HG02981 (cell line): ENCODE results near the gene ROBO2.

Source experiments
- ATAC-seq: cut with Tn5 transposase; IDR thresholded peaks from one replicate; pipeline ENCODE4 v1.9.1; 2021; ENCODE audit warnings: mild to moderate bottlenecking, moderate library complexity; ENCODE audit not compliant: unreplicated experiment

Gene ROBO2

DNA sequence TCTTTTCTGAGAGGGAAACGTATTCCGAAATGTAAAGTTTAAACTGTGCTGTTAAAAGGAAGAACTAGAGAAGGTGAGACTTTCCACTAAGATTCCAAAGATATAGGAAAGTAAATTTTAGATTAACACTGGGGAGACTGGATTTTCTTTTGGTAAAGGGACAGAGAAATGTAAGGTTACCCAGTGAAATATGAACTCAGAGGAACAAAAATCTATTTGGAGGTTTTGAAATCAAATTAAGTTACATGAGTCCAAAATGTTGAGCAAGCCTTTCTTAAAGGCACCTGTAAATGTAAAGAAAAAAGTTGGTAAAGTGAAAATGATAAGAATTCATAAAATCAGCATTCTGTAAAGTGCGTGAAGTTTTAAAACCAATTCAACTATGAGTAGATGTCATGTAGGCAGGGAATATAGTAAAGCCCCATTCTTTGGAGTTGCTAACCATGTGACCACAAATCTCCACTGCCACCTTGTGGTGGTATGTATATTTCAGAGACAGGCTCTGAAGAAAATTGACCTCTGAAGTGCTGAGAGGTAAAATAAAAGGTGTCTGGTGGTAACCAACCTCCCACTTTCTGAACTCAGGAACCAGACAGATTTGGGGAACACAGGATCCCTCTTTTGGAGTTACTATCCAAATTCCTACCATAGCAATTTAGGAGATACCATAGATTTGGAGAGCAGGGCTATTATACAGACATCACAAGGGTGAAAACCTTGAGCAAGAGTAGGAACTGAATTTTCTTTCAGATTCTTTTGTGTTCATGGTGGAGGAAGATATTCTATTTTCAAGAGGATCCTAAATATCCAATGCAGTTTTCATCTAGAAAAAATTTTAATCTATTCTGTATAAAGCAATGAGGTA lies 215.3 kb downstream of the ROBO2 start:
- peak; percentile 86 for ATAC-seq

DNA sequence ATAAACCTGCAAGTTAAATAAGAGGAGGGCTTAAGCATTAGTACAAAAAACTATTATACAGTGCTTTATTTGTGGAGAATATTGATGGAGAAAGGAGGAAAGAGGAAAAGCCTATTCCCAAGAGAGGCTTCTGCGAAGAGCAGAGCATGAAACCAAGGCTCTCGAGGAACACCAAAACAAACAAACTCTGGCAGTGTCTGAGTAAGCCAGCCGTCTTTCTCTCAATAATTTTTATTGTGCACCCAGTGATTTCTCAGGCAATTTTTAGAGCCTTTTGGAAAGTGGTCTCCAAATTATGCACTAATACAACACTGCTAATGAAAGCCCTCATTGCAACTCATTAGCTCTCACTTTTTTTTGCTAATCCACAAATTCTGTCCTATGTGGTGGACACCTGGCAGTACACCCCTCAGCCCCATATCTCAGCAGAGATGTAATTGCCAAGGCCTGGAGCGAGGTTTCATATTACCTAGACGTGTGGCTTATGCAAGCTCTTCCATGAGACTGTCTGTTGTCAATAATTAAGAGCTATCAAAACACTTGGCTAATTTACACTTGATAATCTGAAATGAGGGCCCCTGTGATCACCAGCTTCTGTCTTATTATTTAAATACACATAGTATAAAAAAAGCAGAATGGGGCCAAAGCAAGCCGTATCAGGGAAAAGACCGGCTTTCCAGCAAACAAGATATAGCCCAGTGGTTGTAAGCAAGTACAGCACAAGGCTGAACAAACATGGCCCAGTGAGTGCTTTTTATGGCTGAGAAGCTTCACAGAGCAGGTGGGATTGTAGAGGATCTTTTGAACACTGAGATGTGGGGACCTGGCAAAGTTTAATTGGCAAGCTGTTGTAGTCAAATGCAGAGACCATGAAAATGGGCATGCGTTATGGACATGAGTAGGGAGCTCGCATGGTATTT lies 216.9 kb downstream of the ROBO2 start:
- no peak for ATAC-seq

DNA sequence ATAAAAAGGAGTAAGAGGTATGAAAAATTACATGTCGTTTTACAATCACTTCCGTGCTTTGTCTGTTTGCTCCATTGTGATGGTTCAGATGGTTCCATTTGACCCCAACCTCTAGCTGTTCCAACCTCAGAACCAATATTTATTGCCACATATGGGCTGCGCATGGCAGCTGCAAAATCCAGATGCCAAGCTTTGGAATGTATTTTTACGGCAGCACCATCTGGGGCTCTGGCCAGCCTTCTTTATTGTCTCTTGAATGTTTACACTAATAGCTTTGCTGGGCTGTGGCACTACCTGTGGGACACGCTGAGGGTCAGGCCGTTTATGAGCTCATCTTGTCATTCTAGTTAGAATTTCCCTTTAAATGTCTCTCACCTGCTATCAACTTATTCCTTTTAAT lies 219.8 kb downstream of the ROBO2 start:
- no peak for ATAC-seq

DNA sequence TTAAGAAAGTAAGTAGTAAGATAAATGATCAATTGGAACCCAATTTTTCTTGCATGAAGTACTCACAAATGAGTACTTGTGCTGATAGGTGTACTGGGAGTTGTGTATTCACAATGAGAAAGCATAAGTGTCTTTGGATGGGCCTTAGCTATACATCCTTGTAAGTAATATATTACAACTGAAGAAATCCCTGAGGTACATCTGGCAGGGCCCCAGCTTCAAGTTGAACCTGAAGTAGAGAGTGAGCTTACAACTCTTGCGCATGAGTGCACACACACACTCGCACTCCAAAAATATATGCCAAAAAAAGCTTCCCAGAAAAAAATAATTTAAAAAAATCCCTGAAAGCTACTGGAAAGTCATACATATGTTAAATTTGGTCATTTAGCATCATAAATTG lies 222.5 kb downstream of the ROBO2 start:
- ATAC-seq, result no peak

DNA sequence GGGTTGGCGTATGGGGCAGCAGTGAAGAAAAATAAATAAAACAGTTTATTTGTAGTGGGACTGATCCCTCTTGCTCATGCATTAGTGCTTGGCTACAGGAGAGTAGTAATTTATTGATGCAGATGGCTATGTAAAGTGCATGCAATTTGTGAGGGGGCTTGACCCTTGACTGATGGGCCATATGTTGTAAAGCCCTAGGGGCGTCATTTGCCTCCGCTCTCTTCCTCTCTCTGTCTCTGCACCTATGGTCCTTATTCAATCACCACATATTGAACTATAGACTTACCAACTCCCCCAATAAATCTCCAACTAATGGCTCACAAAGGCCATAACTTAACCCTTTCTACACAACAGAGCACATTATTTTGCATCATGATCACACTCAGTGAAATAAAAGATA lies 227.7 kb downstream of the ROBO2 start:
- ATAC-seq, result no peak

DNA sequence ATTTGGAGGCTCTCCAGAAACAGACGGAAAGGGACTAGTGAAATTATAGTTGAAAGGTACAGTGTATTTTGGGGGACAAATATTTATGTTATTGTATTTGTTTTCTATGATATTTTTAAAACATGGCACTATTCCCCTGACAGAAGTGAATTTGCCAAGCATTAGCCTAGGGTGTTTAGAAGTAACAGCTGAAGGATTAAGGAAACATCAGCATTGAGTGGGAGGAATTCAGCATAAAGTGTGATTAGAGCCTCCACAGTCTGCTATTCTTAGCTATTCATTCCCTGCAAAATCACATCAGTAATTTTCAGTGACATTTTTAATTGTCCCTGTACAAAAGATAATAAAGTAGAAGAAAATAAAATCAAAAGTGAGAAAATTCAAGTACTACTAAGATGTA lies 231.4 kb downstream of the ROBO2 start:
- ATAC-seq, result no peak

DNA sequence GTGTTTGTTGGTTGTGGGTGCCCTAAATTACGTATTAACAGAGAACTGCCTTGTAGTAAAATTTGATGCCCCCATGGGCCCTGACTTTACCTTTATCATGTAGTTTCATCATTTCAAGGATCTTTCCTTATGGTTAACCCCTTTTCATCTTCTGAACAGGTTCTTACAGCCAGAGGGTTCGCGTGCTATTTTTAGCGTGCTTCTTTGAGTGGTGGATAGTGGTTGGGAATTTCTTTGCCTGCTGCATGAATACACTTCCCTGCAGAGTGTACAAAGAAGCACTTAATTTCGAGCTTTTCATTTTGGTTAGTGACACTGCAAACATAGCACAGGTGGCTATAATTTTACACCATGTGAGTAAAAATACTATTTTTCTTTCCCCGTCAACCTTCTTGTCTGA lies 231.8 kb downstream of the ROBO2 start:
- no peak for ATAC-seq

DNA sequence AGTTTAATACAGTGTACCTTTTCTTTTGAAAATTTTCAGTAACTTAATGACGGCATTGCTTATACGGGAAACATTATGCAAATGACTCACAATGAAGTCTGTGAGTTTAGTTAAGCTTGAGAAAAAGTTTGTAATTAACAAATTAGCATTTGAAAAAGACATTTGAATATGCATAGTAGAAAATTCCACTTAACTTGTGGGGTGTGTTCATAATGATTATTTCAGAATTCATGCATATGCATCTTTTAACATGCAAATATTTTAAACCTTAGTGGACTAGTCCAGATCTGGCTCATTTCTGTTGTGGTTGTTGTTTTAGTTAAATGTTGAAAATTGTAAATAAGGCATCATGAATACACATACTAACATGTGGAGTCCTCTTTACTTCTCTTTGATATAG lies 239.4 kb downstream of the ROBO2 start:
- no peak for ATAC-seq

DNA sequence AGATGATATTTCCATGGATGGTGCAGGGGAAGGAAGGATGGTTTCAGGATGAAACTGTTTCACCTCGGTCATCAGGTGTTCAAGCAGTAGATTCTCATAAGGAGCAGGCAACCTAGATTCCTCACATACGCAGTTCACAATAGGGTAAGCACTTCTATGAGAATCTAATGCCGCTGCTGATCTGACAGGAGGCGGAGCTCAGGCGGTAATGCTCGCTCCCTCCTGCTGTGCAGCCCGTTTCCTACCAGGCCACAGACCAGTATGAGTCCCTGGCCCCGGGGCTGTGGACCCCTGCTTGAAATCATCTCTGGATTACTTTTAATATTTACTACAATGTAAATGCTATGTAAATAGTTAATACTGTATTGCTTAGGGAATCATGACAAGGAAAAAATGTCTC lies 241.8 kb downstream of the ROBO2 start:
- ATAC-seq, result no peak

DNA sequence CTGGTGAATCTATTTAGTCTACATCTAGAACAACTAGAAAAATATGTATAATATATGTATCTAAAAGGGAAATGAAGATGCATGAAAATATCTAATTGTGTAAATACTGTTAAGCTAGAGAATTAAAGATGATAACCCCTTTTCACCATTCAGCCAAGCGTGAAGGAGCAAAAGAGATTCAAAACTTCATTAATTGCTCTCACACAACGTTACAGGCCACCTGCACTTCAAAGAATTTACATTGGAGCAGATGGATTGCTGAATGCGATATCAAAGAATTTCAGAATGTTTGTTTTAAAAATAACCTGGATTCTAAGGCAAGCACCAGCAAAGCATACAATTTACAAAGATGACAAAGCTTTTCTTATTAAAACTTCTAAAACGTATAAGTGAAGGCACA lies 243.2 kb downstream of the ROBO2 start:
- no peak for ATAC-seq

DNA sequence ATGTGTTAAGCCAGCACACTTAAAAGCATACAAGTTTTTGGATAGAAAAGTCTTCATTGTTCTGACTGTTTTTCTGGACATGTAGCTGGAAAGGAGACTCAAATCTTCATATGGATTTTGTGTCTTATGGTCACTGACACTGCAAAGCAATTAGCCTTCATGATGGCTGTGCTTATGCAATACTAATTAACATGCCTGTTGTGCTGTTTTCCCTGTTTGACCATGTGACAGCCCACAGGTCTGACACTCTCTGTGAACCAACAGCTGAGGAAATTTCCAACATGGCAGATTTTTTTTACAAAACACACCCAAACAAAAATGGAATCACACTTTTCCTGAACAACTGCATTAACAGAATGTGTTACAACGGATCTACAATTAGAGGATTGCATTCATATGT lies 248.4 kb downstream of the ROBO2 start:
- no peak for ATAC-seq

DNA sequence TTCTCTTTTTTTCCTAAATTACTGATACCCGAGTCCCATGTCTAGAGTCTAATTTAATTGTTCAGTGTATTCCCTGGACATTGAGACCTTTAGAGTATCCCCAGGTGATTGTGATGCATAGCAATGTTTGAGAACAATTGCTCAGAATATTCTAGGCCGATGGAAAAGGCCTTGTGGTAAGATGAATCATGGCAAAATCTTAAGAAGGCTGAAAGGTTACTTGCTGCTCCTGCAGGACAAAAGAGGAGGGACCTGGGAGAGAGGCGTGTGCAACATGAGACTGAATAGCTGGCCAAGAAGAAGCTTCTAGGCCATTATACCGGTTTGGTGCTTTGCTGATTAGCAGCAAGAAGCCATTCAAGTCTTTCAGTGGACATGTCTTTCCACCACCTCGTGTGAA lies 256.6 kb downstream of the ROBO2 start:
- ATAC-seq, result no peak

DNA sequence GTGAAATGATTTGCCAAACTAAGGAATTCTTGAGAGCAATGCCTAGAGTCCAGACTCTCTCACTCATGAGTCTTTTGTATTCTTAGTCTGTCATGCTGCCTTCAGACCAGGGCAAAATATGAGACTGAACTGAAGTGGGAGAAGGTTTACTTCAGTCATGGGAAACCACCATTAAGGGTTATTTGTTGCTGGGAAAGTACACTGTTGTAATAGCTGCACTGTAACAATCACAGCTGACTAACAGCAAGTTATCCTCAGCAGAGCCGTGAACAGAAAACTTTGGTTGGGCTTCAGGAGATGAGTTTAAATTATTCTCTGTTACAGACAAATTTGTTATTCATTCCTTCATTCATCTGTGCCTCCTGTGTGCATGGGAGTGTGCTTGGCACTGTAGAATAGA lies 258.5 kb downstream of the ROBO2 start:
- no peak for ATAC-seq

DNA sequence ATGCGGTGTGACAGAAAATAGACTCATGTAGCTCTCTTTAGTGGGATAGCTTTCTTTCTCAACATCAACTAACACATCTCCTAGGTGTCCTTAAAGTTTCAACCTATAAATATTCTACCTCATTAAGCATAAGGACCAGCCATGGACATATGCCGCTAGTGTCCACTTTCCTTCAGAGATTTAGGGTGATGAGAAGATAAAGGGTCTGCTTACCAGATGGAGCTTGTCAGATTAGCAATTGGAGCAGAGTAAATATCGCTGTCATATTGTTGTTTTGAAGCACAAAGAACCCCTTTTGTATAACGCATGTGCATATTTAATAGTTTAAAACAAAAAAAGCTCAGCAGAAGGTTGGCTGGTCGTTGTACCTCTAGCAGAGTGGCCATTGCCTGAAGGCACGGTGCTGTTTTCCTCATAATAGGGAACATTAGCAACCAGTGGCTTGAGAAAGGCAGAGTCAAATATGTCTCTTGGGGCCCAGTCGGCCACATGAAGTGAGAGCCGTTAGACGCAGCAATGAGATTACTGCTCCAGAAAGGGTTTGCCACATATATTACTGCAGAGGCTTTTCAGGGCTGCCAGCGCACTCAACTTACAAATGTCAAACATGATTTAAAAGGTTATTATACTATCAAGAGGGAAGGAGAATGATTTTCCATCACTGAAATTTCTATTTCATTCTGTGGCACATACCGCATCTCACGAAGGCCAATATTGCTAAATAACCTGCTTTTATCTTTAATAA lies 264.2 kb downstream of the ROBO2 start:
- no peak for ATAC-seq

DNA sequence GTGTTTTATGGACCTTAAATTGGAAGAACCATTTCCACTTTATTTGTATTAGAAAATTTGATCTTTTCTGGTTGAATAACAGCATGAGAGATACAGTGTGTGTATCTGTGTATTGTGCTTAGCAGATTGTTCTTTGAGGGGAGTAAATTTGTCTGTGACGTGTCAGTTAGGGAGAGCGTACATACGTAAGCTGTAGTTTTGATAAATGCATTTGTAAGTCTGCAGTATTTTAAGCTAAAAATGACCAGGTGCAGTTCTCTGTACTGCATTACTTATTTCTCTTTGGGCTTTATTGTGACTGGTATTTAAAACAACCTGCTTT lies 264.8 kb downstream of the ROBO2 start:
- no peak for ATAC-seq

DNA sequence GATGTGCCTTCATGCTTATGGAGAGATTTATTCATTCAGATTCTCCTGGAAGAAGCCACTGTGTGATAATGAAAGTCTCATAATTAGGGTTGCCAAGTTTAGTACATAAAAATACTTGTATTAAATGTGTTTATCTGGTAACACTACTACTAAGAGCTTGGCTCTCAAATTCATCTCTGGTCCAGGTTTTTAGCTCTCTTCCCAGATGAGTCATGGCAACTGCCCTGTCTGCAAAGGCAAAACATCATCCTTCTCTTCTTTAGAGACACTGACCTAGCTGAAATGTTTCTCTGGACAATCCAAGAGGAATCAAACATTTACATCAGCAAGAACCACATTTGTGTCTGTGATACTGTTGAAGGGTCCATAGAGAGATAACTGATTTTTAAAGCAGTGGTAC lies 269.6 kb downstream of the ROBO2 start:
- no peak for ATAC-seq

DNA sequence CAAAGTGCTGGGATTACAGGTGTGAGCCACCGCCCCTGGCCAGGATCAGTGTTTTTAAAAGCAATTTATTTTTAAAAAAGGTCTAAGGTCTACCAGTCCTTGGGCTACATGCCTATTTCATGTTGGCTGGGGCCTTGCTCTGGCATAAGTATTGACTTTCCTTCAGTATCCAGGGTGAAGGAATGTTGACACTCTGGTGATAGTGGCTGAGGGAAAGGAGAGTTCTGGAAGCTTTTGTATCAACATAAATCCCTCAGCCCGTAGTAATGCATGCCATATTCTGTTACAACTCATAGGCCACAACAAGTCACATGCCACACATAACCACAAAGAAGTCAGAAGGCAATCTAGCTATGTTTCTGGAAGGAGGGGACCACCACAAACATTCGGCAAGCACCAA lies 273.9 kb downstream of the ROBO2 start:
- ATAC-seq, result no peak

DNA sequence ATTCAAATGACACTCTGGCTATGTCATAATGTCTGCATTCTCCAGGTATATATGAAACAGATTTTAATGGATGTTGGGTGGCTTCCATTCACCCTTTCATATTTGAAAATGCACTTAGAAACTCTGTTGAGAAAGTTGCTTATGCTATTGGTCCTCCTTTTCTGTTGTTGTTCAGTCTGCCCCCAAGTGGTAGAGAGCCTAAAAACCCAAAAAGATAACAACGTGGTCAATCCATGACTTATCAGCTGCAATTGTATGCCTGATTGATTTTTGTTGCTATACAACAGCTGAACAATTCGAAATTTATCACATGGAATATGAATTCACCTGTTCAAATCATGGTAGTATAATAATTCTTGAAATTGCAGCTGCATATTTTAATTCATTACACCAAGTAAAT lies 279.8 kb downstream of the ROBO2 start:
- ATAC-seq, result no peak

DNA sequence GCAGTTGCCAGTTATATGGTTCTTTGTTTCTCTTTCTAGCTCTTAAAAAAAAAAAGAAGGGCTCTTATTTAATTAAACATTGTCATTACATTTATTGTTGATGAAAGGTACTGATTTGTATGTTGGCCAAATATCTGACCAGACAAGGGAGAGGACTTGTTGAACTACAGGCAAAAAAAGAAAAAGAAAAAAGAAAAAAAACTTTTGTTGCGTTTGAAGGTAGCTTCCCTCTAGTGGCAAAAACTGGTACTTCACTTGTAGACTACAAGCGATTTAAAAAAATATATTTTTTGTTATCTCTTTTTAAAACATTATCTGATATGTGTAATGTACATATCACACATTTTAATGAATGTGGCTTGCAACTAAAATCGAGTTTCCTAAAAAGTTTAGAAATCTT lies 280.6 kb downstream of the ROBO2 start:
- ATAC-seq, result no peak

DNA sequence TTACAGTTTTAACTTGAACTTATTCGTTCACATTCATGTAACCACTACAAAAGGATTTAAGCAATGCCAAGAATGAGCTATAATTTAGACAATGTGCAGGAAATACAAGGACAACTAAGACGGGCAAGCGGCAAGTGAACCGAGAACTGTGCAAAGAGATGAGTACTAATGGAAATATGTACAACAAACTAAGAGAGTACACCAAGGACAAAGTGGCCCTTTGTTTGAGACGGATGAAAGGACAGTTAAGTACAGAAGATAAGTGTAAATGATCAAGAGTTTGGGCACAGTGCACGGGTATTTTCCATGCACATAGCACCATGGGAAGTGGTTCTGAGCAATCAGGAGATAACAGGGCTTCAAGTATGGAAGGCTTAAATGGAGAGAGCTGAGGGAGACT lies 281.7 kb downstream of the ROBO2 start:
- no peak for ATAC-seq

DNA sequence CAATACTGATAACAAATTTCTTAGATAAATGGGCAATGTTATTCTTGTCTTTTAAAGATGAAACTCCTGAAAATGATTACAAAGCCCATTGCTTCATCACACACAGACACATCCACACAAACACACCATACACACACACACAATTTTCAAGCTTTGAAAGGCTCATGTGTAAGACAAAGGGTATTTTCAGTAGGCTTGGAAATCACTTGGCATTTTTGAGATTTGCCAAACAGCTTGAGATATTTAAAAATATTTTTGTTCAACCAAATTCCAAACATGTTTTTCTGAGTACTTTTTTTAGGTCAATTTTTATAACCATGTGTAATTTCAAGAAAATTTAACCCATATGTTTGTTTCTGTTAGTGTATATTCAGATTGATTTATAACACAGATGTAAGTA lies 283.7 kb downstream of the ROBO2 start:
- no peak for ATAC-seq

DNA sequence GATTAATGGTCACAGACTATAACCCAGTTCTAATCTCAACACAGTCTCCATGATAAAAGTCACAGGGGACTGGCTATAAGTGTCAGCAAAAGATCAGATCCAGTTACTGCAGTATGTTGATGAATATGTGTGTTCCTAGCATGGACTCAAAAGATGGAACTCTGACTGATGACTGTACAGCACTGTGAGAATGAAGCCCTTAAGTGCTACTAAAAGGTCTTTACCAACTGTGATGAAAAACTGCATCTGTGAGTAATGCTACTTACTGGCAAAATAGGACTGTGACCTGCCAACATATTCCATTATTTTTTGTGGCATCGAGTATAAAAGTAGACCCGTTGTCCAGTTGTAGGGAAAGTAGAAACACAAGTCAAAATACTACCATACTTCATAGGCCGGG lies 284.2 kb downstream of the ROBO2 start:
- no peak for ATAC-seq
